Measurements from ENCODE around the gene NLN.
"Not testable (repeated sequence)": the region's sequence is repeated elsewhere in the genome, so short reads cannot be mapped to it uniquely, and the experiment has no call there.

Gene NLN

GRCh38 chr5:65807494-65807893, 85.5 kb downstream of the NLN start:
- DNase-seq (ENCODE audit: low read depth in 3 of 3, low spot score in 1 of 3), result not testable (repeated sequence)

- no peak for DNase-seq (ENCODE audit: low read depth in 3 of 3, low spot score in 1 of 3)
These were observed 86.3 kb downstream of the NLN start for GRCh38 chr5:65808251-65808741.

- no peak for DNase-seq (ENCODE audit: low read depth in 3 of 3, low spot score in 1 of 3)
These were observed 86.8 kb downstream of the NLN start for GRCh38 chr5:65808818-65809217.

GRCh38 chr5:65809817-65810531, 88.0 kb downstream of the NLN start:
- DNase-seq (ENCODE audit: low read depth in 3 of 3, low spot score in 1 of 3), result no peak

GRCh38 chr5:65811004-65811403, 89.0 kb downstream of the NLN start:
- no peak for DNase-seq (ENCODE audit: low read depth in 3 of 3, low spot score in 1 of 3)

GRCh38 chr5:65811885-65812284, 89.9 kb downstream of the NLN start:
- no peak for DNase-seq (ENCODE audit: low read depth in 3 of 3, low spot score in 1 of 3)

GRCh38 chr5:65812648-65813047, 90.6 kb downstream of the NLN start:
- no peak for DNase-seq (ENCODE audit: low read depth in 3 of 3, low spot score in 1 of 3)

GRCh38 chr5:65813174-65813573, 91.2 kb downstream of the NLN start:
- DNase-seq (ENCODE audit: low read depth in 3 of 3, low spot score in 1 of 3), result no peak

- DNase-seq (ENCODE audit: low read depth in 3 of 3, low spot score in 1 of 3), result no peak
These were observed 93.2 kb downstream of the NLN start for GRCh38 chr5:65815161-65815560.

GRCh38 chr5:65816729-65817128, 94.7 kb downstream of the NLN start:
- DNase-seq (ENCODE audit: low read depth in 3 of 3, low spot score in 1 of 3), result no peak

GRCh38 chr5:65817931-65818330, 95.9 kb downstream of the NLN start:
- DNase-seq (ENCODE audit: low read depth in 3 of 3, low spot score in 1 of 3), result no peak

- DNase-seq (ENCODE audit: low read depth in 3 of 3, low spot score in 1 of 3), result no peak
These were observed 96.6 kb downstream of the NLN start for GRCh38 chr5:65818592-65818991.

GRCh38 chr5:65819215-65819904, 97.4 kb downstream of the NLN start:
- DNase-seq (ENCODE audit: low read depth in 3 of 3, low spot score in 1 of 3), result no peak

- no peak for DNase-seq (ENCODE audit: low read depth in 3 of 3, low spot score in 1 of 3)
These were observed 97.9 kb downstream of the NLN start for GRCh38 chr5:65819905-65820240.

GRCh38 chr5:65820373-65820772, 98.4 kb downstream of the NLN start:
- DNase-seq (ENCODE audit: low read depth in 3 of 3, low spot score in 1 of 3), result no peak

- no peak for DNase-seq (ENCODE audit: low read depth in 3 of 3, low spot score in 1 of 3)
These were observed 100.0 kb downstream of the NLN start for GRCh38 chr5:65821966-65822365.

- DNase-seq (ENCODE audit: low read depth in 3 of 3, low spot score in 1 of 3), result no peak
These were observed 100.7 kb downstream of the NLN start for GRCh38 chr5:65822710-65823109.

GRCh38 chr5:65823204-65823603, 101.2 kb downstream of the NLN start:
- DNase-seq (ENCODE audit: low read depth in 3 of 3, low spot score in 1 of 3), result no peak

GRCh38 chr5:65823845-65824445, 101.9 kb downstream of the NLN start:
- DNase-seq (ENCODE audit: low read depth in 3 of 3, low spot score in 1 of 3), result no peak

- DNase-seq (ENCODE audit: low read depth in 3 of 3, low spot score in 1 of 3), result no peak
These were observed 103.7 kb downstream of the NLN start for GRCh38 chr5:65825408-65826328.

Data from stimulated activated CD4-positive, alpha-beta T cell treated with anti-CD3 and anti-CD28 coated beads, TNF-alpha, amount 100 ng/mL, for 1 hour (primary cell).